Stimulated activated CD4-positive, alpha-beta T cell treated with anti-CD3 and anti-CD28 coated beads, Interleukin-2, amount 100 ng/mL, for 24 hours (primary cell): ENCODE data around the gene EPB41L2.
A peak's percentile ranks its signal among the peaks of the same experiment; 100 is the strongest.

Source experiments
- DNase-seq, 2 donors: peaks; one replicate each; pipeline ENCODE4 v3.0.0-alpha.2; 2020

The EPB41L2 gene

DNA sequence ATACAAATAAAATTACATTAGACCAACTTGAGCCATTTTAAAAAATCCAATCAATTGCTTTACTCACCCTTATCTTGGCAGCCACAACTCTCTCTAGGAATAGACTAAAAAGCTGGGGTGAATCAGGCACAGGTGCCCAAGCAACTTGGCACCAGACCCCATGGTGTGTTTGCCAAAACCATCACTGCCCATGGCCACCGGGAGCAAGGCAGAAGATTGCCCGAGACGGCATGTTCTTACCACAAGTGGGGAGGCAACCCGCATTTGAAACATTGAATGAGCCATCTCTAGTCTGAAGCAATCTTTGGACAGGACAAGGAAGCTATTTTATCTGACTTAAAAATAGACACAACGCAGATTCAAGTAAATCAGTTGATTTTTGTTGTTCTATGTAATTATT lies 166.8 kb downstream of the EPB41L2 start:
- no peak for DNase-seq

DNA sequence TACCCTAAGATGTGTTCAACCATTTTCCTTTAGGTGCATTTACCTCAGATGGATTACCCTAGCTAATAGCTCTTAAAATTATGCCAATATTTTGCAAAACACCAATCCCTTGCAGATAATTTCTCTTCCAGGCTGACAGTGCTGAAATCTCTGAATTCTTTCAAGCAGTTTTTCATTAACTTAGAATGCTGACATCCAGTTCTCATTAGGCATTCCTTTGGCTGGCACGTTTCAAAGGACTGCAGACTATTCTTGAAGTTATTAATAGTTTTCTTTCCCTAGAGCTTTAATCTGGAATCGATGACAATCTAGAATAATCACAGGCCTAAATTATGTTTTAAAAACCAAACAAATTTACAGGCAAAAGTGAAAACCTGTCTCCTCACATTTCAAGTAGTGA lies 167.5 kb downstream of the EPB41L2 start:
- no peak for DNase-seq

- DNase-seq, result no peak
These were observed 169.3 kb downstream of the EPB41L2 start for GRCh38 chr6:130893766-130894165.

GRCh38 chr6:130893277-130893676 lies 169.8 kb downstream of the EPB41L2 start:
- DNase-seq, result no peak

- no peak for DNase-seq
These were observed 172.5 kb downstream of the EPB41L2 start for GRCh38 chr6:130890521-130890971.

DNA sequence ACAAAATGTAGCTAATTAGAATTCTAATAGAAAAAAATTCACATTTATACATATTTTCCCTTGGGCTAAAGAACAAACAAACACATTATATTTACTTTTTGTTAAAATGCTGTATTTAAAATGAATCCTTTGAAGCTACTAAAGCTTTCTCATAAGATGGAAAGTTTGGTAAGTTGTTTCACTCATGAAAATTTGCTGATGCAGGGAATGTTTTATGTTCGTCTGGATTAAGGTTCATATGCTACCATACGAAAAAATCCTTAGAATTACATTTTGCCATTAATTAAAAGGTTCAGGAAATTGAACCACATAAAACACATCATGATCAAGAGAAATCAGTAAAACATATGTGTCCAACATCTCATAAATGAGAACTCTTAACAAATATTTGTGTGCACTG lies 173.6 kb downstream of the EPB41L2 start:
- DNase-seq, result no peak

DNA sequence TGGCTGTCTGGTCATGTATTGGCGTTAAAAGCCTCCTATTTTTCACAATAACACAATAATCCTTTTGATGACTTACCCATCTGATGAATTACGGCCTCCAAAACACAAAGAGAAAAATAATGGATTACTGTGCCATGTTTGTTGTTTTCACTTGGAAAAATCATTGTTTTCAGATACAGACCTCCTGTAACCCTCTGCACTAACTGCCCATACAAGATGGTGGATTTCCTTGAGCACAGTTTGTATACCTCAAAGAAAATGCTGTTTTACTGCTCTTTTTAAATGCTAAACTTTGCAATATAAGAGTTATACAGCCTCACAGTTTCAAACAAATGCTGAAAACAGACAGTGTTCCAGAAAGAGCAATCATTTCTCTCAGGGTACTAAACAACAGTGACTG lies 174.8 kb downstream of the EPB41L2 start:
- DNase-seq, result no peak

GRCh38 chr6:130886966-130887365 lies 176.1 kb downstream of the EPB41L2 start:
- no peak for DNase-seq

GRCh38 chr6:130885392-130886192 lies 177.5 kb downstream of the EPB41L2 start:
- peak; percentile 59 to 77 for DNase-seq

DNA sequence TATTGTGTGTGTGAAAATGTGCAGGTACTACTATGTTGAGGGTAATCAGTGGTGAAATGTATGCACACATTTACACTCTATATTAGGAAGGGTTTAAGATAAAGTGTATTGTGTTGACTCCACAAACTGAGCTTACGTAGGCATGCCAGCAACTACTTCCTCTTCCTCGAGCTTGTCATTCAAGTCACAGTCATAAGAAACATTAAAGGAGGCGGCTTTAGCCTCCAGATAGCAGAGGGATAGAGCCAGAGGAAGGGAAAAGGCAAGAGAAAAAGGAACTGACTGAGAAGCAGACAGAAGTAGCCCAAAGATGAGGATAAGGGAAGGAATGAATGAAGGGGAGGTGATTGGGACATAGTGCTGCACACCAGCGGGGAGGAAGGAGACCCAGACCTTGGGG lies 180.7 kb downstream of the EPB41L2 start:
- no peak for DNase-seq

DNA sequence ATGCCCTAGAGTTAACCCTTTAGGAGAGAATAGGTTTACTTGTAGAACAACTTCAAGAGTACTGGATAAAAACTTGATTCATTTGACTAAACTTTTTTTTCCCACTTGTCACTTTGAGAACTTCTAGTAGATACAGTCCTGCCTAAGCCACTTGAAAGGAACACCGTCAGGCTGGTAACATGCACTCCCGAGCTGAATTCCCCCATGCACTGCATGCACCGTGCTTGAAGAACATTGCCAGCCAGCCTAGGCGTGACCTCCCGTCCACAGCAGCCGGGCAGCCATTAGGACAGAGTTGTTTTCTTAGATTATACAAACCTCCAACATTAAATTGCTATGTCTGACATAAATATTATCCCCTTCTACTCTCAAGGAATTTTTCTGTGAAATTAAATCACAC lies 183.2 kb downstream of the EPB41L2 start:
- no peak for DNase-seq

DNA sequence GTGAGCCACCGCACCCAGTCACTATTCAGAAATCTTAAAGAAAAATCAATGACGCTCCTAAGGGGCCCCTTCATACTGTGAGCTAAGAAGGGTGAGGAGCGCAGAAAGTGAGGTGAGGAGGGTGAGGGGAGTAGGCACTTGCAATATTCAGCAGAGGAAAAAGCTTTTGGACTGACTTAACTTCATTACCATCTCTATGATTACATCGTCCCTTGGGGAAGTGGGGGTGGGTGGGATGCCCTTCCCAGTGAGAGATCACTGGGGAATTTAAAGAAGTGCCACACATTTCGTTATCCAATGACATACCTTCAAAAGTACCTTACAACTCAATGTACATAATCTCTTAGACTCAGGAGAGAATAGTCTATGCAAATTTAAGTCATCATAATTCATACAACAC lies 189.3 kb downstream of the EPB41L2 start:
- DNase-seq, result no peak

DNA sequence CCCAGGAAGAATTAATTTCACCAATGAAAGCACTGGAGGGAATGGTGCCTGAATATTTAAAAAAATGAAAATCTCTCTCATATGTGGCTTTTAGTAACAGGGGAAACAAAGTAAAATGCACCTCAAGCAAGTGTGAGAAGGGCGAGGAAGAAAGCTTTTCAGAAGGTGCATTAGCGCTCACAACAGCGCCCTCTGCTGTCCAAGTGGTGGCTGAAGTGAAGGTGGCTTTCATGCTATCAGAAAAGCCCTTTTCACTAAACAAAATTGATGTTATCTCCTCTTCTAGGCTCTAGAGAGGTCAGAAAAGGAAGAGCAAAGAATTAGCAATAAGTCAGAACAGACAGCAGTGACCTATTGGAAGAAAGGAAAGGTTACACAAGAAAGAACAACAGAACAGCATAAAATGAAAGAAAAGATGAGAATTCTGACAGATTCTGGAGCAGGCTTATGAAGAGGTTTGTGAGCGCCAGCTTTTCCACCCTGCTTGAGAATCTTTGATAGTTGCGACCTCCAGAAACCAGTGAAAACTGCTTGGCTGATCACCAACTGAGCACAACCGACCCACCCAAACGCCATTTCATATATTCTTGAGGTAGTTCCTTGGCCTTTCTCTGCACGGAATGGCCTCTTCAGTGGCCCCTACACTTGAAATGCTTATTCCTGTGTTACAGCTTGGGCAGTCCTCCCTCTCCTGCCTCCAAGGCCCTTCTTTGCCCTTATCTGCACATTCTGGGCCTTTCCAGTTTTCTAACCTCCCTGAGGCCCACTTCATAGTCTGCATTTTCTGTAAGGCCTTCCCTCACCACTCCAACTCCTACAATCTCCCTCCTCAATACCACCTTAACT lies 190.6 kb downstream of the EPB41L2 start:
- peak; percentile 80 to 82 for DNase-seq

DNA sequence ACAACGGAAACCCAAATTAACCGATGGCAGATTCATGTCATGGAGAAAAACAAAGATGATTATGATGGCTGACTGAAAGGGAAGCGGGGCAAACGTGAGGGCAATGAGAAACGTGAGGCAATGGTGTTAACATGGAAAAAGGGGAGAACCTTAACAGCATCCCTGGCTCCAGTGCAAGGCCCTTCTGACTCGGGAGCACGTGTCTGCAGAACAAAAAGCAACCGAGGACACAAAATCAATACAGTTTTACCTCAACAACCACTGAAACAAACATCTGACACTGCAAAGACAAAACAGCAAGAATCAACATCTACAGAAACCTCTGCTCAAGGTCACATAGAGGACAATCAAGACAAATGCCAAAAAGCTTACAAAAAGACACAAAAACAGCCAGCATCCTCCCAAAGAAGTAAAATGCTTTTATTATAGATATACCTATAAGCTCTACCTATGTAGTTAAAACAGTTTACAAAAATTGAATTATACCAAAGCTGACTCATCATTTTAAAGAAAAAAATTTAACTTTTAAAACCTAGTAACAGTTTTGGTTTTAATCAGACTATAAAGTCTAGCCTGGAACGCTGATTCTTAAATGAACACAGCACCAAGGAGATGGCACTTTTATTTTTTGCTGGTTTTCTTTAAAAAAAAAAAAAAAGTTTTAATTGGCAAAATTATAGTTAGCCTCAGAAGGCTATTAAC lies 192.7 kb downstream of the EPB41L2 start:
- DNase-seq, result no peak

DNA sequence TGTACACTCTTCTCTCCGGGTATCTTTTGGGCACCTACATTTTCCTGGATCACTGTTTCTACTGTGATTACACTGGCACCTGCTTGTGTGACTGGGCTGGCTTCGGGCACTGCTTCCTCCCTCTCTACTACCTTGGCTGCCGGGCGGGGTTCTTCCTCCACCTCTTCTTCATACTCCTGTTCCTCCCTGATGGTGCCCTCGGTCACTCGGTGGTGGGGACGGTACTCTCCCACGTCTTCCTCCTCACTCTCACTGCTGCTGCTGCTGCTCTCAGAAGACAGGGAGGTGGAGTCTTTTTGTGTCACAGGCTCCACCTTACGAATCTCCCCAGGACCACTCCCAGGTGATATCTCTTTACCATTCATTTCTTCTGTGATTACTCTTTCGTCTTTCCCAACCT lies 193.4 kb downstream of the EPB41L2 start:
- no peak for DNase-seq

DNA sequence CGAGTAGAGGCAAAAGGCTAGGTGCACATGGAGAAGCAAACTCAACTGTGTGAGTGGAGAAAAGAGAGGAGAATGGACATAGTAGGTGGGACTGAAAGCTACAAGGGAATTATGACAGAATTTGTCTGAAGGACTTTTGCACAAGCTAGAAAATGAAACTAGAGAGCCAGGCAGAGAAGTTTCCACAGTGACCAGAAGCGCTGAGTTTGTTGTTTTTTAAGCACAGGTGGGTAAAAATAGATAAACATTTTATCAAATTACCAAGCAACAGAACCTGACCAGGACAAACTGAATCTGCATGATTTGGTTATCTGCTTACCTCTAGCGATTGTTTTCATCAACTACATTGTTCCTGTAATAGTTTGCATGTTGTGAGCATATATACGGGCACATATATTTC lies 197.3 kb downstream of the EPB41L2 start:
- no peak for DNase-seq

DNA sequence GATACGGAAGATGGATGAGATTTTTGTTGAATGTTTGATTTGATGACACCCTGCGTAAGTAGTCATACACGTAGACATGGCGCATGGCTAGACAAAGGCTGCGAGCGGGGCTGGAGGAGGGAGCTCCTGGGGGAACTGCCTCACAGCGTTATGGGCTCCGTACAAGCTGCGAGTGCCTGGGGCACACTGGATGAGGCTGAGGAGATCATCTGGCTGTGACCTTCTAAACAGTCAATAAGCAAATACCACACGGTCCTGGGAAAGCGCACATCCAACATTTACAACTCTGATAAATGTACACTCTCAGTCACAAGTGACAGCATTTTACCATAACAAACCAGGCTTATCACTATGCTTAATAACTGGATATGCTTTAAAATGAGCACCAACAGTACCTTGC lies 198.7 kb downstream of the EPB41L2 start:
- no peak for DNase-seq

DNA sequence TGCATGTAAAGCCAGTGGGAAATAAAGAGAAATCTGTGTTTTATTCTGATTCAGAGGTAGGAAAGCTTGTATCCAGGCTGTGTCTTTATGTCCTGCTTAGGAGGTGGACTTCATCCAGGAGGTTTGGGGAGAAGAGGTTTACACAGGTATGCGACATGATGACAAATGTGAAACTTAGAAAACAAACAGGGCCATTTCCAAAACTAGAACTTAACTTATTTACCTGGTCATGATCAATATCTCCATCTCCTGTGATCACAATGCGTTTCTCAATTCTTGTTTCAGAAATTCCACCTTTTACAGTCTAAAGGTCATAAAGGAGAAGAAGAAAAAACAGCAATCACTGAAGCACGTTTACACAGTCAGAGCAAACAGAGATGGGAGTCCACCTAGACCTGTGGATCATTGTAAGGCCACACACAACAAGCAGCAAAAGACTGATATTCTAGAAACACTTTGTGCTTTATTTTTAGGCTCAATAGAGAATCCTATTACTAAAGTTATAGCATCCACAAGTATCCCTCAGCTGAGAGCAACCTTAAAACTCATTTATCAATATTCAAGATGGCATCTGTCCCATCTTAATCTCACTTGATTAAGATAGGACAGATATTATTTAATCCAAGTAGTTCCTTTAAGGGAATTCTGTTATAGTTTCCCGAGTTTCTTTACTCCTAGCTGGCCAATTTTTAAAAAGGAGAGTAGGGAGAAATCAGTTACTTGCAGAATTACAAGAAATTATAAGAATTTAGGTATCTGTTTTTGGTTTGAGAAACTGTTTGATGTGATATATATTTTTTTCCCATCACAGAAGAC lies 199.4 kb downstream of the EPB41L2 start:
- no peak for DNase-seq

DNA sequence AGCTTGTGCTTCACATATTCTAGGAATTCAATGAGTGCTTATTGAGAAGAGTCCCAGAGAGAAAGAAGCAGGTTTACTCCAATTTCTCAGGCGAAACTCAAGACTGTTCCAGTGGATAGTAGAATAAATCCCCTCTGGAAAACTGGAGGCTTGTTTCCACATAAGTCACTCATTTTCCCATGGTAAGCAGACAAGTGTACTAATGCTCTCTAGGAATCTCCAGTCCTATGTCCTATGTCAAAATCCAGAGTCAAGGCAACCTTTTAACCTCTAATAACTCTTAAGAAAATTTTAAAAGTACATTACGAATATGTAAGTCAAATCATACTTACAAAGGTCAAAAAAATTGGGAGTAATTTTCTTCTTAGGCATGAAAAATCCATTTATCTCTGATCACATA lies 200.7 kb downstream of the EPB41L2 start:
- no peak for DNase-seq

- DNase-seq, result no peak
These were observed 203.7 kb downstream of the EPB41L2 start for GRCh38 chr6:130859161-130859867.

GRCh38 chr6:130858498-130859160 lies 204.4 kb downstream of the EPB41L2 start:
- no peak for DNase-seq
